NT2/D1 (cell line): ENCODE measurements around the gene COL1A2.

ENCODE experiments used
- SUZ12 ChIP-seq: IDR thresholded peaks from 2 replicates; pipeline ENCODE4 v1.6.1; 2011; ENCODE audit not compliant: insufficient read length, insufficient read depth; ENCODE audit errors: extremely low read depth
- YY1 ChIP-seq: IDR thresholded peaks from 2 replicates; pipeline ENCODE4 v1.6.1; 2011; ENCODE audit not compliant: insufficient read length, insufficient read depth
- ZNF274 ChIP-seq: IDR thresholded peaks from 2 replicates; pipeline ENCODE4 v1.6.1; 2011; ENCODE audit warnings: mild to moderate bottlenecking, low read depth, low read length

GRCh38 chr7:94431176-94431575 lies 36.5 kb downstream of the COL1A2 start:
- TF ChIP-seq ZNF274: no peak
- TF ChIP-seq YY1: no peak
- no peak for TF ChIP-seq SUZ12
